Measurements from ENCODE around the gene NOSIP.

The NOSIP gene

DNA sequence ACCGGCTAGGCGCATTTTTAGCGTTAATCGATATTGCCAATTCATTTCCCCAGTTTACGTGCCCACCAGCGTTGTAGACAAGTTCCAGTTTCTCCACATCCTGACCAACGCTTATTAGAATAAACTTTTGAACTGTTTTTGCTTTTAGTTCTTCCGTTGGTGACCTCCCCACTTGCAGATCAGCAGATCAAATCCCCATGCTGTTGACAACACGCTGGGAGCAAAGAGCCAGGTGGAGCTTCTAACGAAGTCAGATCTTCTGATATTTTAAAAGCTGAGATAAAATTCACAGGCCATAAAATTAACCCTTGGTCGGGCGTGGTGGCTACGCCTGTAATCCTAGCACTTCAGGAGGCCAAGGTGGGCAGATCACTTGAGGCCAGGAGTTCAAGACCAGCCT lies 31.3 kb downstream of the NOSIP start:
- no peak for DNase-seq (ENCODE audit: low read depth in 1 of 2, low spot score in 1 of 2)

DNA sequence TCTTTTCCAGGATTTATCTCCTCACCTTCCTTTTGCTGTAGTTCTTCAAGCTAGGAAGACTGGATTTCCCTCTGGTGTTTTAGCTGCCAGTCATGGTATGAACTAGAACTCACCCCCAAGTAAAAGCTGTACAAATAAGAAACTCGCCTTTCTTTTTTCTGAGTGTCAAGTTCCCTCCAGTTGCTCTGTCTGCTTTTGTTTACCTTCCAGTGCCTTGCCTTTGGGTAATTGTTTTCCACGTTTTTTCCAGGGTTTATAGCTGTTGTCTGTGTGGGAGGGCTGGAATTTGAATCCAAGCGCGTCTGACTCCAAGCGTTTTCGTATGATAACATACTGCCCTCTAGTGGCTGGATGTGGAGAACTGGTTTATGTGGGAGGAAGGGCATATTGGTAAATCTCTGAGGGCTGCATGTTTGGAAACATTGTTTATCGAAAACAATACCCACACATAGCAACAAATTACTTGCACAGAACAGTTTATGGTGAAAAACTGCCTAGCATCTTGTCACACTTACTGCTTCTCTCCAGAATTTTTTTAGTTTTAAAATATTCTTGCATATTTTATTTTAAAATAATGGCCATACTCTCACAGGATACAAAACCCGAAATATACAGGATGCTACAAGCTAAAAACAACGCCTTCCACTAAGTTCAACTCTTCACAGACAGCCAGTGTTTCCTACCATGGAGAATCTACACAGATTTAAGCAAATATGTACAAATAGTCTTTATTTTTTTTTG lies 33.4 kb downstream of the NOSIP start:
- peak in 1 of 2 donors; percentile 75 for DNase-seq (ENCODE audit: low read depth in 1 of 2, low spot score in 1 of 2)

DNA sequence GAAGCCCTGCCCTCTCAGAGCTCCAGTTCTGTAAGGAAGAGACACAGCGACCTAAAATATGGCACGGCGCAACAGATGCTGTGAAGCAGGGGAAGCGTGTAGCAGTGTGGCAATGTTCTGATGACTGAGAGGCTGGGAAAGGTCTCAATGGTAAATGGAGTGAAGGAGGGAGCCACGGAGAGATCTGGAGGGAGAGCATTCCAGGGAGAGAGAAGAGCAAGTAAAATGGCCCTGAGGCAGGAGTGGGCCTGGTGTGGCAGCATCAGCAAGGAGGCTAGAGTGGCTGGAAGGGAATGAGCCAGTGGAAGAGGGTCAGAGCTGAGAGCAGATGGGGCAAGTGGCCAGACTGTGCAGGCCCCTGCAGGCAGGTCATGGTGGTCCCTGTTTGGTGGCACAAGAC lies 36.2 kb downstream of the NOSIP start:
- no peak for DNase-seq (ENCODE audit: low read depth in 1 of 2, low spot score in 1 of 2)

DNA sequence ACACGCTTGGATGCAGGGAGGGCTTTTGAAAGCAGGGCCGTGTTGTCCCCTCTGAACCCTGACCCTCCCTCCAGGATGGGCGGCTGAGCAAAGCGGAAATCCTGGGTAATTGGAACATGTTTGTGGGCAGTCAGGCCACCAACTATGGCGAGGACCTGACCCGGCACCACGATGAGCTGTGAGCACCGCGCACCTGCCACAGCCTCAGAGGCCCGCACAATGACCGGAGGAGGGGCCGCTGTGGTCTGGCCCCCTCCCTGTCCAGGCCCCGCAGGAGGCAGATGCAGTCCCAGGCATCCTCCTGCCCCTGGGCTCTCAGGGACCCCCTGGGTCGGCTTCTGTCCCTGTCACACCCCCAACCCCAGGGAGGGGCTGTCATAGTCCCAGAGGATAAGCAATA lies 37.3 kb downstream of the NOSIP start:
- DNase-seq (ENCODE audit: low read depth in 1 of 2, low spot score in 1 of 2) = no peak

DNA sequence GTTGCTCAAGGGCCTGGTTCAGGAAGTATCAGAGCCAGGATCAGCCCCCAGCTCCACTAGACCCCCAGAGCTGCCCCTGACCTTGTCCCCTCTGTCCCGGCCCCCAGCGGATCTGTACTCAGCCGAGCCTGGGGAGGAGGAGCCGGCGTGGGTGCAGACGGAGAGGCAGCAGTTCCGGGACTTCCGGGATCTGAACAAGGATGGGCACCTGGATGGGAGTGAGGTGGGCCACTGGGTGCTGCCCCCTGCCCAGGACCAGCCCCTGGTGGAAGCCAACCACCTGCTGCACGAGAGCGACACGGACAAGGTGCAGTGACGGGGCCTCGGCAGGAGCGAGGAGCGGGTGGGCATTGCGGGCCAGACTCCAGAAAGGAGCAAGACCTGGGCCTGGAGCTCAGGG lies 37.9 kb downstream of the NOSIP start:
- DNase-seq (ENCODE audit: low read depth in 1 of 2, low spot score in 1 of 2) = no peak

DNA sequence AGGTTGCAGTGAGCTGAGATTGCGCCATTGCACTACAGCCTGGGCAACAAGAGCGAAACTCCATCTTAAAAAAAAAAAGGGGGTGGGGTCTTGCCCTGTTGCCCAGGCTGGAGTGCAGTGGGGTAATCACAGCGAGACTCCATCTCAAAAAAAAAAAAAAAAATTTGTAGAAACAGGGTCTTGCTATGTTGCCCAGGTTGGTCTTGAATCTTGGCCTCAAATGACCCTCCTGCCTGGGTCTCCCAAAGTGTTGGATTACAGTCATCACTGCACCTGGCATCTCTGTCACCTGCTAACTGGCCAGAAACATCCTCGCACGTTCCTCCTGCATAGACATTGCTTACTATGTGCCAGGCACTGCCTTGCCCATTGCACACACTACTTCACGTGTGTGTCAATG lies 38.4 kb downstream of the NOSIP start:
- no peak for DNase-seq (ENCODE audit: low read depth in 1 of 2, low spot score in 1 of 2)

DNA sequence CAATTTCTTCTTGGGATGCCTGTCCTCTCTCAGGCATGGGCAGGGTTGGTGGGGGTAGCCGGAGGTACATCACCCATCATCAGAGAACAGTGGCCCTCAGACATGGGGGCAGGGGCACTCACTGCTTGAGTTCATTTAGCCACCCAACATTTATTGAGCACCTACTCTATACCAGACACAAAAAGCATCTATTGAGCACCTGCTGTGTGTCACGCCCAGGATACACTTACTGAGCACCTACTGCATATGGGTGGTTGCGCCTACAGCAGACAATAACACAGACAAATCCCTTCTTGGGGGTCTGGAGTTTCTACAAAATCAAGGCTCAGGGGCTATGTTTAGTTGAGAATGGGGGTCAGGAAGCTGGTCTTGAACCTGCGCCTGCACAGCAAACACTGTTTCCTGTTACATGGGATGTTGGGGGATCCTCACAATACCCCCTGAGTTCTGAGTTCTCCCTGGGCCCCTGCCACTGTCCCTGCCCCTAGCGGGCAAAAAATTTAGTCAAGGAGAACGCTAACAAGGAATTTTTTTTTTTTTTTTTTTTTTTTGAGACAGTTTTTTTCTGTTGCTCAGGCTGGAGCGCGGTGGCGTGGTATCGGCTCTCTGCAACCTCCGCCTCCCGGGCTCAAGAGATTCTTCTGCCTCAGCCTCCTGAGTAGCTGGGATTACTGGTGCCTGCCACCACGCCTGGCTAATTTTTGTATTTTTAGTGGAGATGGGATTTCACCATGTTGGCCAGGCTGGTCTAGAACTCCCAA lies 41.0 kb downstream of the NOSIP start:
- no peak for DNase-seq (ENCODE audit: low read depth in 1 of 2, low spot score in 1 of 2)

DNA sequence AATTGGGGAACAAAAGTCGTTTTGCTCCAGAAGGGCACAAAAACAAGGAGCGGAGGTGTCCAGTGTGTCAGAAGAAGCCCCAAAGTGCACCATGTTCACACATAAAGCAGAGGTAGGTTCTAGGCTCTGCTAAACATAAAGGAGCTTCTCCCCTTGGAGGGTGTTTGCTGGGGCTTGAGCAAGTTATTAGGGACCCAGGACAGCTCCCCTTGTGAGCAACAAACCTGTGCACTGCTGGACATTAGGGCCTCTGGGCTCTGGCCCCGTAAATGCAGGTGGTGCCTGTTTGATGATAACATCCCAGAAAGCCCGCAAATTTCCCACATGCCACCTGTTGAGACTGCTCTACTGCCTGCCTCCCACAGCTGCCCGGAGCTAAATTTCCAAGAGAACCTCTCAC lies 41.7 kb downstream of the NOSIP start:
- DNase-seq (ENCODE audit: low read depth in 1 of 2, low spot score in 1 of 2) = no peak

DNA sequence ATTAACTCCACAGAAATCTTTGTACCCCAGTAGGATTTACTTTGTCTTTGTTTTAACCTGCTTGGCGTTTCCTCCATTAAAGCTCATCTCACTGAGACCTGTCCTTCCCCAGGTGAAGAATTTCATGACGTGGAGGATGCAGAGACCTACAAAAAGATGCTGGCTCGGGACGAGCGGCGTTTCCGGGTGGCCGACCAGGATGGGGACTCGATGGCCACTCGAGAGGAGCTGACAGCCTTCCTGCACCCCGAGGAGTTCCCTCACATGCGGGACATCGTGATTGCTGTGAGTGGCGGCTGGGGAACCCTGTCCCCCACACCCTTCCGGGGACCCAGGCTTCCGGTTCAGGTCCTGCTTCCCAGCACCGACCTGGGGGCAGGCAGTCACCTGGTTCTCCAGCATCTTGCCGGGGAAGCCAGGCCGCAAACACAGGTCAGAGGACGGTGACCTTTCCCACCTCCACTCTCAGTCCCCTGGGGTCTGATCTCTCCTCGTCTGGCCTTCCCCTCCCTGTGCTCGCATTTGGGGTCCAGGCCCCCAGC lies 43.4 kb downstream of the NOSIP start:
- DNase-seq (ENCODE audit: low read depth in 1 of 2, low spot score in 1 of 2) = no peak

DNA sequence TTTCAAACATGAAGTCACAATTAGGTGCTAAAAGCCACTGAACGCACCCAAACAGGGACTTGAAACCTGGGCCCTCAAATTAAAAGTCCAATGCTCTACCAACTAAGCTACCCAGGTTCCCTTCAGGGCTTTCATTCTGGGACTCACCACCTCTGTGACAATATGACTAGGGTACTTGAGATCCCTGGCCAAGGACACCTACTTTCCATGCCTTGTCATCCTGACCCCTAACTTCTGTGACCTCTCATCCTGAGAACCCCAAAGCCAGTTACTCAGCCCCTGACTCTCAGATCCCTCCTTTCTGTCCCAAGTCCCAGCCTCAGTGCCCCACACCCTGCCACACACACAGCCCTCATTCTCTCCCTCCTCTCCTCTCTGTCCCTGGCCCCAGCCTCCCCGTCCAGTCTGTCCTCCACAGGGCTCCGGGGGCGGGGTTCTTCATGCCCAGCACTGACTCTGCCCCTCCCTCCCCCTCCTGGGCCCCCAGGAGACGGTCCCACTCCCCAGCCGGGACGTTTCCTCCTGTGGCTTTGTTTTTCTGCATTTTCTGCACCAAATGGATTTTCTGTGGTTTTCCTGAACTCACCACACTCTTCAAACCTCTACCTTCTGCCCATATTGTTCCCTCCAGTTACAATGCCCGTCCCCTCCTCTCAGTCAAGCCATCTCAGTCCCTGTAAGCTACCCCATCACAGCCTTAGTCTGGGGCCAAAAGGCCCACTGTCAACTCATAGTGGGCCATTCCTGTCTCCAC lies 45.5 kb downstream of the NOSIP start:
- no peak for DNase-seq (ENCODE audit: low read depth in 1 of 2, low spot score in 1 of 2)

DNA sequence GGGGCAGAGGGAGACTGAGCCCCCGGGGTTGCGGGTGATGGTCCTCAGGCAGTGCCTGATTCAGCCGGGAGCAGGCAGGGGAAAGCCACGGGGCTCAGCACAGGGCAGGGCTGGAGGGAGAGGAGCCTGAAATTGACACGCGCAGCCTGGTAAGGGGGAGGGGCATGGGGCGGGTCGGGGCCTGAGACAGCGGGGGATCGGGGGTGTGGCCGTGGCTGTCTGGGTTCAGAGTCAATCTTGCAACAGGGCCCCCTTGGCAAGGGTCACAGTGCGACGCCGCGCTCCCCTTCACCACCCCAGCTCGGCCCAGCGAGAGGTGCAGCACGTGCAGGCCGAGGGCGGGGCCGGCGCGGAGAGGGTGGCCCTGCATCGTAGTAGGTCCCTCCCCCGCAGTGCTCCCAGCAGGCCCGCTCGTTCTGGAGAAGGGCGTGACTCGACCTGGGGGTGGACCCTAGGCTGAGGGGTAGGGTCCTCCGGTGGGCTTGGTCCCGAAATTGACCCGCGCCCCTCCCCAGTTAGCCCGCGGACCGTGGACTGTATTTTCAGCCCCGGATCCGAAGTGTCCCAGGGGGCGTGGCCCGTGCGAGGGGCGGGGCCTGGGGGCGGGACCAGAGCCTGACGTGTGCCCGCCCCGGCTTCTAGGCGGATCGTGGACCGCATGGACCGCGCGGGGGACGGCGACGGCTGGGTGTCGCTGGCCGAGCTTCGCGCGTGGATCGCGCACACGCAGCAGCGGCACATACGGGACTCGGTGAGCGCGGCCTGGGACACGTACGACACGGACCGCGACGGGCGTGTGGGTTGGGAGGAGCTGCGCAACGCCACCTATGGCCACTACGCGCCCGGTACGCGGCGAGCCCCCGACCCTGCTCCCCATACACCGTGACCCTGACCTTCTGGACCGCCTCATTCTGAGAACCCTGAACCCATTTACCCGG lies 46.5 kb downstream of the NOSIP start:
- peak; percentile 74 to 76 for DNase-seq (ENCODE audit: low read depth in 1 of 2, low spot score in 1 of 2)

DNA sequence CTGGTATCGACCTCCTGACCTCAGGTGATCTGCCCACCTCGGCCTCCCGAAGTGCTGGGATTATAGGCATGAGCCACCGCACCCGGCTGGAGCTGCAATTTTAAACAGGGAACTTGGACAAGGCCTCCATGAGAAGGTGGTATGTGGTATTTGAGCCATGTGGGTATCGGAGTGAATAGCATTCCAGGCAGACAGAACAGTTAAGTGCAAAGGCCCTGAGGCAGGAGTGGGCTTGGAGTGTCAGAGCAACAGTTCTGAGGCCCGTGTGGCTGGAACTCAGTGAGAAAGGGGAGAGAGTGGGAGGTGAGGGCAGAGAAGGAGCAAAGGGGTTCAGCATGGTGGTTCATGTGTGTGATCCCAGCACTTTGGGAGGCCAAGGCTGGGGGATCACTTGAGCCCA lies 49.6 kb downstream of the NOSIP start:
- no peak for DNase-seq (ENCODE audit: low read depth in 1 of 2, low spot score in 1 of 2)

DNA sequence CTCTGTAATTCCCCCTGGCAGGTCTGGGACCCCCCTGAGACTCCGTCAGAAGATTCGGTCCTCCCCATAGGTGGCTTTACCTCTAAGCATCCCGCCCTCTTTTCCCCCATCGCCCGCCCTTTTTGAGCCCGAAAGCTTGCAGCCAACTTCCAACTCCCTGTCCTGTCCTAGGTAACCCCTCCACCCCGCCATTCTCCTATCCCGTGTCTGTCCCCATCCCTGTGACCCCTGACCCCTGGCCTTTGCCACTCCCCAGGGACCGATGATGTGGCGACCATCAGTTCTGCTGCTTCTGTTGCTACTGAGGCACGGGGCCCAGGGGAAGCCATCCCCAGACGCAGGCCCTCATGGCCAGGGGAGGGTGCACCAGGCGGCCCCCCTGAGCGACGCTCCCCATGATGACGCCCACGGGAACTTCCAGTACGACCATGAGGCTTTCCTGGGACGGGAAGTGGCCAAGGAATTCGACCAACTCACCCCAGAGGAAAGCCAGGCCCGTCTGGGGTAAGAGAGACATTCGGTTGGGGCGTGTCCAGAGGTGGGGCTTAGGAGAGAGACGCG lies 52.1 kb downstream of the NOSIP start:
- DNase-seq (ENCODE audit: low read depth in 1 of 2, low spot score in 1 of 2) = no peak

DNA sequence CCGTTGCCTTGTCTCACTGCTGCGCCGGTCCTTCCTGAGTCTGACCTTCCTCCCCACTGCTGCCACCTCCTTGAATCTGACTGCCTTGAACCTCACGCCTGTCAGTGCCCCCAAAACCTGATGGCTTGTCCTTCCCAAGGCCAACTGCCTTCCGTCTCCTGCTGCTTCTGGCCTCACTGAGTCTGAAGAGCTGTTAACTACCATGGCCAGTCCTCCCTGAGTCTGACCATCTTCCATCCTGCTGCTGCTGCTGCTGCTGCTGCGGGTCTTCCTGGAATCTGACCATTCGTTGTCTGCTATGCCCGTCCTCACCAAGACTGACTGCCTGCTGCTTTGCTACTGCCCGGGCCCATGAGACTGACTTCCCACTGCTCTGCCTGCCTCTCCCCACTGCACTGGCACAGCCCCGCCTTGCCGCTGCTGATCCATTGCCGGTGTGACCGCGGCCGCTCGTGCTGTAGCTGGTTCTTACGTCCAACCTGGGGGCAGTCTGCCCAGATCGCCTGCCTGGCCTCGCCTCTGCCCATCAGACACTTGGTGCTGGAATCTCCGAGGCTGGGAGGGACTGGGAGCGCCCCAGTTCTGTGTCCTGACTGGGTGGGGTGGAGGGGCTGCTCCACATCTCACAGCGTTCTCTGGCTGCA lies 55.4 kb downstream of the NOSIP start:
- no peak for DNase-seq (ENCODE audit: low read depth in 1 of 2, low spot score in 1 of 2)

DNA sequence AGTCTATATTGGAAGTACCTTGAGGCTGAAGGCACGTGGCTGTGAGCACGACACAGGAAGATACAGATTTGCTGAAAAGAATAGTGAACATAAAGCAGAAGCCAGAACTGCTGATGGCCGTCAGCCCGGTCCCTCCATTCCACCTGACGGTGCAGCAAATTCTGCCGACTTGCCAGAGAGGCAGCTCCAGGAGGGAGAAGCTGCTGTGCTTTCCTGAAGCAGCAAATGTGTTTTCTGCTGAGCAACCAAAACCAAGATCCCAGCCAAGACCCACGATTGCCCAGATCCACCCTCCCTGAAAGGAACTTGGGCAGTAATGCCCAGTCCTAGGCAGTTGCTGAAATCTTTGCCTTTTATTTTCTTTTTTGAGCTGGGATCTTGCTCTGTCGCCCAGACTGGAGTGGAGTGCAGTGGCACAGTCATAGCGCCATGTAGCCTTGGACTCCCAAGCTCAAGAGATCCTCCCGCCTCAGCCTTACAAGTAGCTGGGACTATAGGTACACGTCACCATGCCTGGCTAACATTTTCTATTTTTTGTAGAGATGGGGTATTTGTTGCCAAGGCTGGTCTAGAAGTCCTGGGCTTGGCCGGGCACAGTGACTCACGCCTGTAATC lies 59.5 kb downstream of the NOSIP start:
- no peak for DNase-seq (ENCODE audit: low read depth in 1 of 2, low spot score in 1 of 2)

DNA sequence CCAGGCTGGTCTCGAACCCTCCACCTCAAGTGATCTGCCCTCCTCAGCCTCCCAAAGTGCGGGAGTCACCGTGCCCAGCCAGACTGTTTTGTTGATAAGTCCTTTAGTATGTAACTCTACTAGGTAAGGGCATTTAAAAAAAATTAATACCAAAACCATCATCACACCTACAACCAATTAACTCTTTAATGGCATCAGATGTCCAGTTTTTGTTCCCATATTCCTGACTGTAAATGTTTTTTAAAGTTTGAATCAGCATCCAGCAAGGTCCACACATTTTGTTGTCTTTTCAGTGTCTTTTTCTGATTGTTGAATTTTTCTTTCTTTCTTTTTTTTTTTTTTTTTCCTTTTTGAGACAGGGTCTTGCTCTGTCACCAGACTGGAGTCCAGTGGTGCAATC lies 62.3 kb downstream of the NOSIP start:
- DNase-seq (ENCODE audit: low read depth in 1 of 2, low spot score in 1 of 2) = no peak

DNA sequence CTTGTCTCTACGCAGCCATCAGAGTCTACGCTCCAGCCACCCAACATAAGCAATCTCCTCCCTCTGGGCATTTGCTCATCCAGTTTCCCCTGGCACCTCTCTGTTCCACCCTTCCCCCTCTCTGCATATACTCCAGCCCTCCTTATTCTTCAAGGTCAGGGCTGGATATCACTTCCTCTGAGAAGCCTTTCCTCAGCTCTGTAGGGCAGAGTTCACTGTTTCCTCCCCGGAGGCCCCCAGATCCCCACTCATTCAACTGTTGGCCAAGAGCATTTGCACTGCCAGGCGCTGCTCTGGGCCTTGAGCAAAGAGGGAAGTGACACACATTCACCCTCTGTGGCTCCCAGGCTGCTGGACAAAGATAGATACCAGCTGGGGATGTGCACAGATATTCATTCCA lies 64.6 kb downstream of the NOSIP start:
- DNase-seq (ENCODE audit: low read depth in 1 of 2, low spot score in 1 of 2) = no peak

DNA sequence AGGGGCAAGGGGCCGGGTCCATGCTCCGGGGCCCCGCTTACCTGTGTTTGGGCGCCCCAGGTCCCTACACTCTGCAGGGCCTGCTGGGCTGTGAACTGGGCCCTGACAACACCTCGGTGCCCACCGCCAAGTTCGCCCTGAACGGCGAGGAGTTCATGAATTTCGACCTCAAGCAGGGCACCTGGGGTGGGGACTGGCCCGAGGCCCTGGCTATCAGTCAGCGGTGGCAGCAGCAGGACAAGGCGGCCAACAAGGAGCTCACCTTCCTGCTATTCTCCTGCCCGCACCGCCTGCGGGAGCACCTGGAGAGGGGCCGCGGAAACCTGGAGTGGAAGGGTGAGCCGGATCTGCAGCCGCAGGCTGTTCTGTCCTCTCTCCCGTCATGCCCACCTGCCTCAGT lies 66.2 kb downstream of the NOSIP start:
- no peak for DNase-seq (ENCODE audit: low read depth in 1 of 2, low spot score in 1 of 2)

DNA sequence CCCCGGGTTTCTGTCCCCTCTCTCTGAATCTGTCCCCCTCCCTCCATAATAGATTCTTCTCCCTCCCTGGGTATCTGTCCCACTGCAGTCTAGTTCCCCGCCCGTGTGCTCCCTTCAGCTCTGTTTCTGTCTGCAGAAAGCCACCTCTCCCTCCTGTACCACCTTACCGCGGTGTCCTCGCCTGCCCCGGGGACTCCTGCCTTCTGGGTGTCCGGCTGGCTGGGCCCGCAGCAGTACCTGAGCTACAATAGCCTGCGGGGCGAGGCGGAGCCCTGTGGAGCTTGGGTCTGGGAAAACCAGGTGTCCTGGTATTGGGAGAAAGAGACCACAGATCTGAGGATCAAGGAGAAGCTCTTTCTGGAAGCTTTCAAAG lies 66.6 kb downstream of the NOSIP start:
- DNase-seq (ENCODE audit: low read depth in 1 of 2, low spot score in 1 of 2) = no peak

Measured in activated CD4-positive, alpha-beta T cell treated with anti-CD3 and anti-CD28 coated beads, Interleukin-2, amount 50 U/mL, for 24 hours (primary cell).